Measurements from ENCODE around the gene HDC. TPM values are rescaled to one million over a fixed set of nuclear protein-coding genes. Genes with fewer than 3 reads are reported as not detected.

Gene HDC
- total RNA-seq: 4.1 TPM
- long read RNA-seq, partial matches to known transcripts: 1 of 7 reads
- long read RNA-seq, other reads (novel, unspliced or antisense): 5 of 7 reads

GRCh38 chr15:50265620-50266019 is at the start of gene HDC:
Gene HDC, minus strand, starts transcription at chr15:50265726. Its CDS starts 103 bp downstream, at chr15:50265623.
- Histone ChIP-seq H3K27me3 (peaks cover 6% of the 10 kb centered on the region), H3K36me3 (no peaks in the 10 kb centered on the region), H3K4me3 (no peak within 1 kb of the TSS), H3K4me1 (no peaks in the 10 kb centered on the region), H3K27ac (no peak within 1 kb of the TSS), H3K9me3 (no peaks in the 10 kb centered on the region)
- ATAC-seq (no peak), DNase-seq (no peak)
- TF ChIP-seq, protein P1, sequence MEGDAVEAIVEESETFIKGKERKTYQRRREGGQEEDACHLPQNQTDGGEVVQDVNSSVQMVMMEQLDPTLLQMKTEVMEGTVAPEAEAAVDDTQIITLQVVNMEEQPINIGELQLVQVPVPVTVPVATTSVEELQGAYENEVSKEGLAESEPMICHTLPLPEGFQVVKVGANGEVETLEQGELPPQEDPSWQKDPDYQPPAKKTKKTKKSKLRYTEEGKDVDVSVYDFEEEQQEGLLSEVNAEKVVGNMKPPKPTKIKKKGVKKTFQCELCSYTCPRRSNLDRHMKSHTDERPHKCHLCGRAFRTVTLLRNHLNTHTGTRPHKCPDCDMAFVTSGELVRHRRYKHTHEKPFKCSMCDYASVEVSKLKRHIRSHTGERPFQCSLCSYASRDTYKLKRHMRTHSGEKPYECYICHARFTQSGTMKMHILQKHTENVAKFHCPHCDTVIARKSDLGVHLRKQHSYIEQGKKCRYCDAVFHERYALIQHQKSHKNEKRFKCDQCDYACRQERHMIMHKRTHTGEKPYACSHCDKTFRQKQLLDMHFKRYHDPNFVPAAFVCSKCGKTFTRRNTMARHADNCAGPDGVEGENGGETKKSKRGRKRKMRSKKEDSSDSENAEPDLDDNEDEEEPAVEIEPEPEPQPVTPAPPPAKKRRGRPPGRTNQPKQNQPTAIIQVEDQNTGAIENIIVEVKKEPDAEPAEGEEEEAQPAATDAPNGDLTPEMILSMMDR (IDR thresholded peaks at IDR 0.05): no peak
- intact Hi-C loops (cut with DNase I): no loop called here

GRCh38 chr15:50312636-50313035 is 47.1 kb upstream of the HDC start:
- H3K4me1 ChIP-seq: no peaks in the 10 kb centered on the region
- TF ChIP-seq, protein P1 (IDR thresholded peaks at IDR 0.05): no peak
- H3K36me3 ChIP-seq: no peaks in the 10 kb centered on the region
- no peak for ATAC-seq
- DNase-seq: no peak
- H3K9me3 ChIP-seq: no peaks in the 10 kb centered on the region
- H3K27ac ChIP-seq: no peak overlapping the region
- no peaks in the 10 kb centered on the region for H3K27me3 ChIP-seq
- intact Hi-C loops (cut with DNase I): no loop called here
- no peak overlapping the region for H3K4me3 ChIP-seq

GRCh38 chr15:50307799-50308198 is 42.3 kb upstream of the HDC start:
- intact Hi-C loops (cut with DNase I): no loop called here
- Histone ChIP-seq H3K27me3 (no peaks in the 10 kb centered on the region), H3K27ac (no peak overlapping the region), H3K36me3 (peaks cover 7% of the 10 kb centered on the region), H3K9me3 (no peaks in the 10 kb centered on the region), H3K4me3 (no peak overlapping the region), H3K4me1 (no peaks in the 10 kb centered on the region)
- TF ChIP-seq, protein P1 (IDR thresholded peaks at IDR 0.05): no peak
- no peak for DNase-seq
- ATAC-seq: no peak

- H3K9me3 ChIP-seq: no peaks in the 10 kb centered on the region
- H3K36me3 ChIP-seq: peaks cover 29% of the 10 kb centered on the region
- H3K4me1 ChIP-seq: no peaks in the 10 kb centered on the region
- H3K27ac ChIP-seq: no peak overlapping the region
- intact Hi-C loops (cut with DNase I): no loop called here
- DNase-seq (no peak), ATAC-seq (no peak)
- TF ChIP-seq, protein P1 (IDR thresholded peaks at IDR 0.05): no peak
- no peaks in the 10 kb centered on the region for H3K27me3 ChIP-seq
- H3K4me3 ChIP-seq: no peak overlapping the region
Measured at GRCh38 chr15:50304836-50305235, 39.3 kb upstream of the HDC start.

DNA sequence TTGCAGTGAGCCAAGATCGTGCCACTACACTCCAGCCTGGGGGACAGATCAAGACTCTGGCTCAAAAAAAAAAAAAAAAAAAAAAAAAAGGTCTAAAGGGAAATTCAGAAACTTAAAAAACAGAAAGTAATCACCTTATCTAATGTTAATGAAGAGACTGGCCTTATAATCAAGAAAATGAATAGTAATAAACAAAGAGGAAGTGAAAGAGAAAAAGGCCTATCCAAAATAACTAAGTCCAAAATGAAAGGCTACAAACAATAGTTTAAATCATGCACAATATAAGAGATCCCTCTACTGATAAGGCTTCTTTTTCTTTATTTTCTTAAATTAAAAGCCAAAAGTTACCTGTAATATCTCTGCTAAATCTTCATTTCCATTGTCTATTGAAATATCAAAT is 37.1 kb upstream of the HDC start:
- no peaks in the 10 kb centered on the region for H3K4me1 ChIP-seq
- TF ChIP-seq, protein P1 (IDR thresholded peaks at IDR 0.05): no peak
- intact Hi-C loops (cut with DNase I): no loop called here
- H3K27ac ChIP-seq: no peak overlapping the region
- H3K36me3 ChIP-seq: peaks cover 44% of the 10 kb centered on the region
- no peak overlapping the region for H3K4me3 ChIP-seq
- no peak for ATAC-seq
- no peaks in the 10 kb centered on the region for H3K9me3 ChIP-seq
- DNase-seq: no peak
- no peaks in the 10 kb centered on the region for H3K27me3 ChIP-seq

- intact Hi-C loops (cut with DNase I): no loop called here
- Histone ChIP-seq H3K9me3 (no peaks in the 10 kb centered on the region), H3K27ac (no peak overlapping the region), H3K27me3 (no peaks in the 10 kb centered on the region), H3K36me3 (peaks cover 39% of the 10 kb centered on the region), H3K4me3 (no peak overlapping the region), H3K4me1 (no peaks in the 10 kb centered on the region)
- ATAC-seq: no peak
- TF ChIP-seq, protein P1 (IDR thresholded peaks at IDR 0.05): no peak
- DNase-seq: no peak
Measured at GRCh38 chr15:50298340-50298739, 32.8 kb upstream of the HDC start.
